ENCODE results near the gene LCNL1. TPM values are rescaled to one million over a fixed set of nuclear protein-coding genes. Genes with fewer than 3 reads are reported as not detected.

Gene LCNL1
- total RNA-seq, 1 donor from 2014 or later: not detected

DNA sequence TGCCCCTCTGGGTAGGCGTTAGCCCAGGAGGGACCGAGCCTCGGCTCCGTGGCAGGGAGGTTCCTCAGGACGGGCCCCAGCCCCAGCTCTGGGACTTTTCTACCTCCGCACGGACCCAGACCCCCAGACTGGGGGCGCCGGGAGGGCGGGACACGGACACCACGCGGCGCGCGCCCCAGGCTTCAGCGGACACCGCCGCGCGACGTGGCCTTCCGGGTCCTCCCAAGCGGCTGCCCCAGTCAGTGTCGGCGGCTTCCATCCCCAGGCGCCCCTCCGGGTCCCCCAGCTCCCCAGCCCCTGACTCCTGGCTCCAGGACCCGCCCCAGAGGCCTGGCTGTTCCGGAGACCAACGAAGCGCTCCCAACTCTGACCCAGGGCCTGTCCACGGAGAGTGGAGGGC, 3.1 kb downstream of the LCNL1 start:
- Mint-ChIP-seq H3K4me3 (ENCODE audit: low read depth) (no peak overlapping the region), H3K27ac (no peak overlapping the region), H3K27me3 (ENCODE audit: low read depth) (peaks cover 30% of the 10 kb centered on the region), H3K4me1 (ENCODE audit: low read depth) (no peaks in the 10 kb centered on the region), H3K9me3 (no peaks in the 10 kb centered on the region), H3K36me3 (ENCODE audit: low read depth) (no peaks in the 10 kb centered on the region)
- intact Hi-C loops (cut with micrococcal nuclease): no loop called here
- DNase-seq (ENCODE audit: low spot score): no peak

DNA sequence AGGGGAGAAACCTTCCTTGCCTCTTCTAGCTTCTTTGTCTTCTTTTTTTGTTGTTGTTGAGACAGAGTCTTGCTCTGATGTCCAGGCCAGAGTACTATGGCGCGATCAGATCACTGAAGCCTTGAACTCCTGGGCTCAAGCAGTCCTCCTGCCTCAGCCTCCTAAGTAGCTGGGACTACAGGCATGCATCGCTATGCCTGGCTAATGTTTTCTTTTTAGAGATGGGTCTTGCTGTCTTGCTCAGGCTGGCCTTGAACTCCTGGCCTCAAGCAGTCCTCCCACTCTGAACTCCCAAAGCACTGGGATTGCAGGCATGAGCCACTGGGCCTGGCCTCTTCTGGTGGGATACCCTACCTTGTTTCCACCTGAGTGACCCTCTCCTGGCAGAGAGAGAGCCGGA, 6.1 kb downstream of the LCNL1 start:
- H3K27ac Mint-ChIP-seq: no peak overlapping the region
- DNase-seq (ENCODE audit: low spot score): no peak
- no peaks in the 10 kb centered on the region for H3K9me3 Mint-ChIP-seq
- H3K27me3 Mint-ChIP-seq (ENCODE audit: low read depth): peaks cover 28% of the 10 kb centered on the region
- H3K4me3 Mint-ChIP-seq (ENCODE audit: low read depth): no peak overlapping the region
- peaks cover 8% of the 10 kb centered on the region for H3K36me3 Mint-ChIP-seq (ENCODE audit: low read depth)
- intact Hi-C loops (cut with micrococcal nuclease): no loop called here
- H3K4me1 Mint-ChIP-seq (ENCODE audit: low read depth): peaks cover 8% of the 10 kb centered on the region

DNA sequence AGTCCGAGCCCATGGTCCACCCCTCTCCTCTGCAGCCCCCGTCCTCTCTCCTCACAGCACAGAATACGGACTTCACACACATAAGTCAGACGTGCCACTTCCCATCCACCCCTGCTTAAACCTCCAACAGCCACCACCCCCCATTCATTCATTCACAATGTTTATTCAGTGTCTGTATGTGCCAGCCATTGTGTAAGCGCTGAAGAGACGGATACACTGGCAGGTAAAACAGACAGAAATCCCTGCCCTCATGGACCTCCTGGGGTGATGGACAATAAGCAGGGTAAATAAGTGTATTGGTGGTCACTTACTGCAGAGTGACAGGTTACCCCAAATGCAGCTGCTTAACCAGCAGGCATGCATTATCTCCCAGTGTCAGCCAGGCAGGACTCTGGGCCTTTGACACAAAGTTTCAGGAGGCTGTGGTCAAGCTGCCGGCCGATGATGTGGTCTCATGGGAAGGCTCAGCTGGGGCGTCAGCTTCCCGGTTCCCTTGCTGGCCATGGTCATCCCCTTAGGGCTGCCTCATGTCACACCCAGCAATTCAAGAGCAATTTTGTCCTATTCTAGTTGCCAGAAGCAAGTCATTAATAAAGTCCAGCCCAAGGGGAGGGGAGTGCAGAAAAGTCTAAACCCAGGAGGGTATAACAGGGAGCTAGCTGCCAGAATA, 7.6 kb downstream of the LCNL1 start:
- H3K4me3 Mint-ChIP-seq (ENCODE audit: low read depth): peak overlapping the region; percentile 78
- H3K9me3 Mint-ChIP-seq: no peaks in the 10 kb centered on the region
- H3K27ac Mint-ChIP-seq: peak overlapping the region; percentile 67
- peaks cover 24% of the 10 kb centered on the region for H3K27me3 Mint-ChIP-seq (ENCODE audit: low read depth)
- intact Hi-C loops (cut with micrococcal nuclease): loop anchor here (5.0 kb wide), 1 partner anchor 37 kb away; the partner anchor contains the start of gene ABCA2
- H3K4me1 Mint-ChIP-seq (ENCODE audit: low read depth): peaks cover 8% of the 10 kb centered on the region
- H3K36me3 Mint-ChIP-seq (ENCODE audit: low read depth): peaks cover 10% of the 10 kb centered on the region
- no peak for DNase-seq (ENCODE audit: low spot score)

DNA sequence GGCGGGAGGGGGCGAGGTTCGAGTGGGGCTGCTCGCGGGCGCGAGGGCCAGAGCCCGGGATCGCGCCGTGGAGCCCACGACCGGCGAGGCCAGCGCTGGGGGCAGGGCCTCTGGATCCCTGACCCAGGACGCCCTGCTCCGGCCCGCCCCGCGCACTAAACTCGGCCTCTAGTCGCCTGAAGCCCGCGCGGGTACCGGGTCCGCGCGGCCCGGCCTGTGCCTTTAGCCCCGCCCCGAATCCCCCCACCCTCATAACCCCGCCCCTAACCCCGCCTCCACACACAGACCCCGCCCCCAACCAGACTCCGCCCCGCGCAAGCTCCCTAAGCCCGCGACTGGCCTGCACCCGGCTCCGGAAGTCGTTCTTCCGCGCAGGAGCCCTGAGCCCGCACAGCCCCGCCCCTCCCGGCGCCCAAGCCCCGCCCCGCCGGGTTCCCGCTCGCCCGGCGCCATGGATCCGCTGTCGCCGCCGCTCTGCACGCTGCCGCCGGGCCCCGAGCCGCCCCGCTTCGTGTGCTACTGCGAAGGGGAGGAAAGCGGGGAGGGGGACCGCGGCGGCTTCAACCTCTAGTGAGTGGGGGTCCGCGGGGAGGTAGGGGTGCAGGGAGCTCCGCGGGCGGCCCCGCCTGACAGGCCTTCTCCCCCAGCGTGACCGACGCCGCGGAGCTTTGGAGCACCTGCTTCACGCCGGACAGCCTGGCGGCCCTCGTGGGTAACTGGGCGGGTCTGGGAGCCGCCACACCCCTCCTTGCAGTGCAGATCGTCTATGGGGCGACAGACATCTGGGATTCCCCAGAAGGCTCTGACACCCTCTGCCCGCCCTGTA, 9.4 kb downstream of the LCNL1 start, which contains the start of gene PAXX:
Gene PAXX (plus strand): TSS at position 430 of the 826 bp plus-strand sequence. CDS start 22 bp downstream, at position 452.
- Mint-ChIP-seq H3K27ac (peak within 1 kb of the TSS; percentile 77), H3K9me3 (no peaks in the 10 kb centered on the region), H3K36me3 (ENCODE audit: low read depth) (peaks cover 10% of the 10 kb centered on the region), H3K4me3 (ENCODE audit: low read depth) (peak within 1 kb of the TSS; percentile 83), H3K27me3 (ENCODE audit: low read depth) (peaks cover 17% of the 10 kb centered on the region), H3K4me1 (ENCODE audit: low read depth) (peaks cover 10% of the 10 kb centered on the region)
- DNase-seq (ENCODE audit: low spot score): peak; percentile 93
- intact Hi-C loops (cut with micrococcal nuclease): loop anchor here (1.0 to 5.0 kb wide), 3 partner anchors 35 to 201 kb away; partner anchors contain the start of genes ABCA2 and TMEM141

DNA sequence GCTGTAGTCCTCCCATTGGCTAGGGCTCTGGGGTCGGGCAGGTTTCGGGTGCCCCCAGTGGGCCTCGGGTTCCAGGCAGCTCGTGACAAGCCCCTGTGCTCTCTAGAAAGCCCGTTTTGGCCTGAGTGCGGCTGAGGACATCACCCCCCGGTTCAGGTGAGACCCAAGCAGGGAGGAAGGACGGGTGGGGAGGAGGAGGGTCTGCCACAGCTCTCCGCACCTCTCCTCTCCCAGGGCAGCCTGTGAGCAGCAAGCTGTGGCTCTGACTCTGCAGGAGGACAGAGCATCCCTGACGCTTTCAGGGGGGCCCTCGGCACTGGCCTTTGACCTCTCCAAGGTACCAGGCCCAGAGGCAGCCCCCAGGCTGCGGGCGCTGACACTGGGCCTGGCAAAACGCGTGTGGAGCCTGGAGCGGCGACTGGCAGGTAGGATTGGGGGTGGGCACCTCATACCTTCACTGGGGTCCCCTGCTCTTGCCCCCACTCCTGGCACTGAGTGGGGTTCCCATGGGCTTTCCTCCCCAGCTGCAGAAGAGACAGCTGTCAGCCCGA, 10.1 kb downstream of the LCNL1 start:
- Mint-ChIP-seq H3K4me1 (ENCODE audit: low read depth) (peaks cover 14% of the 10 kb centered on the region), H3K27ac (peak overlapping the region; percentile 77), H3K36me3 (ENCODE audit: low read depth) (peaks cover 10% of the 10 kb centered on the region), H3K4me3 (ENCODE audit: low read depth) (peak overlapping the region; percentile 83), H3K27me3 (ENCODE audit: low read depth) (peaks cover 12% of the 10 kb centered on the region), H3K9me3 (no peaks in the 10 kb centered on the region)
- intact Hi-C loops (cut with micrococcal nuclease): loop anchor here (1.0 to 5.0 kb wide), 3 partner anchors 34 to 202 kb away; partner anchors contain the start of genes ABCA2 and TMEM141
- no peak for DNase-seq (ENCODE audit: low spot score)

DNA sequence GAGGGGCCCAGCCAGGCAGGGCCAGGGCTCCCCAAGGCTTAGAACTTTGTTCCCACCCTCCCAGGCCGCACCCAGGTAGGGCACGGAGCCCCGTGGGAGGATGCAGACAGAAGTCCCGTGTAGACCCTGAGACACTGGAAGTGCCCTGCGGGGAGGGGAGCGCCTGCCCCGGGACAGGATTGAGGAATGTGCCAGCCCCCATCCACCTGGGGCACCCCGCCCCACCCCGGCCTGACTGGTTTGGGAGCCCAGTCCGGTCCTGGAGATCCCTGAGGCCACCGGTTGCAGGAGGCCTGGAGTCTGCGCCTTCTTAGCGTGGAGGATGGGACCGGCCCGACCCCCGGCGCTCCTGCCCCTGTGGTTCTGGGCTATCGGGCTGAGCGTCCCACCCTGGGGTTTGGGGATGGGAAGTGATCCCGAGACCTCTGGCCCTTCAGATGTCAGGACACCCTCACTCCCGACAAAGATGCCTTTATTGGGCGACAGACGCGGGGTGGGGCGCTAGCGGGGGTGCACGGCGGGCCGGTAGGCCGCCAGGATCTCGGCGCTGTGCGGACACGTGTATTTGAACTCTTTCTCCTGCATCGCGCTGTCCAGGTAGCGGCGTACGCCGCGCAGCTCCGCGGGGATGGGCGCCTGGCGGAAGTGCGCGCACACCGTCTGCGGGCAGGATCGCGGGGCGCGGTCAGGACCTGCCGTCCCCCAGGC, 11.5 kb downstream of the LCNL1 start:
- Mint-ChIP-seq H3K27ac (no peak overlapping the region), H3K9me3 (no peaks in the 10 kb centered on the region), H3K4me1 (ENCODE audit: low read depth) (peaks cover 22% of the 10 kb centered on the region), H3K36me3 (ENCODE audit: low read depth) (peaks cover 10% of the 10 kb centered on the region), H3K4me3 (ENCODE audit: low read depth) (peak overlapping the region; percentile 83), H3K27me3 (ENCODE audit: low read depth) (peaks cover 8% of the 10 kb centered on the region)
- DNase-seq (ENCODE audit: low spot score): no peak
- intact Hi-C loops (cut with micrococcal nuclease): loop anchor here (5.0 kb wide), 1 partner anchor 33 kb away; the partner anchor contains the start of gene ABCA2

DNA sequence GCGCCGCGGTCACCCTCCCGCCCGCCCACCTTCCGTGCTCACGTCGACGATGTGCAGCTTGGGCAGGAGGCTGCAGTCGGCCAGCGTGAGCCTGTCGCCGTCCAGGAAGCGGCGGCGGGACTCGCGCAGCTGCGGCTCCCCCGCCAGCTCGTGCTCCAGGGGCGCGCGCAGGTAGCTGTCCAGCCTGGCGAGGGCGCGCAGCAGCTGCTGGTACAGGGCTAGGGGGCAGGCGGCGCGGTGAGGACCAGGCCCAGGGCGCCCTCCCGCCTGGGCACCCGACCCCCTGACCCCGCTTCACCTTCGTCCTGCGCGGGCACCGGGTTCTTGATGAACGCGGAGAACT, 12.1 kb downstream of the LCNL1 start:
- no peak overlapping the region for H3K4me3 Mint-ChIP-seq (ENCODE audit: low read depth)

DNA sequence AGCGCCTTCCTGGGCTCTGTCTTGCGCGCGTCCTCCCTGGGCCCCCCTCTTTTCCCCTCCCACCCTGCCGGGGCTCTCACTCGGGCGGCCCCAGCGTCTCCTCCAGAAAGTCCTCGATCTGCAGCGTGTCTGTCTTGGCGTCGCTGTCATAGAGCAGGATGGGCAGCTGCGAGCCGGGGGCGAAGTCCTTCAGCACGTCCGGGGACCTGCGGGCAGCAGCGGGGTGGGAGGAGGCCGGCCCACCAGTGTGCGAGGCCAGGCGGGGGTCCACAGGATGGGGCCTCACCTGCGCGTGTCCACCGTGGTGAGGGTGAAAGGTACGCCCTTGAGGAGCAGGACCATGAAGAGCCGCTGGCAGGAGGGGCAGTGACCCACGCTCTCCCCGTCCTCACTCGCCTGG, 12.6 kb downstream of the LCNL1 start:
- intact Hi-C loops (cut with micrococcal nuclease): no loop called here
- H3K4me3 Mint-ChIP-seq (ENCODE audit: low read depth): no peak overlapping the region
- no peak overlapping the region for H3K27ac Mint-ChIP-seq
- H3K27me3 Mint-ChIP-seq (ENCODE audit: low read depth): no peaks in the 10 kb centered on the region
- H3K9me3 Mint-ChIP-seq: no peaks in the 10 kb centered on the region
- no peak for DNase-seq (ENCODE audit: low spot score)
- H3K36me3 Mint-ChIP-seq (ENCODE audit: low read depth): peaks cover 10% of the 10 kb centered on the region
- H3K4me1 Mint-ChIP-seq (ENCODE audit: low read depth): peaks cover 27% of the 10 kb centered on the region

More for the DNA sequence above, 12.1 kb downstream of the LCNL1 start:
- intact Hi-C loops (cut with micrococcal nuclease): loop anchor here (5.0 kb wide), 1 partner anchor 32 kb away; the partner anchor contains the start of gene ABCA2
- Mint-ChIP-seq H3K27ac (no peak overlapping the region), H3K9me3 (no peaks in the 10 kb centered on the region), H3K27me3 (ENCODE audit: low read depth) (peaks cover 3% of the 10 kb centered on the region), H3K36me3 (ENCODE audit: low read depth) (peaks cover 10% of the 10 kb centered on the region), H3K4me1 (ENCODE audit: low read depth) (peaks cover 22% of the 10 kb centered on the region)
- no peak for DNase-seq (ENCODE audit: low spot score)

DNA sequence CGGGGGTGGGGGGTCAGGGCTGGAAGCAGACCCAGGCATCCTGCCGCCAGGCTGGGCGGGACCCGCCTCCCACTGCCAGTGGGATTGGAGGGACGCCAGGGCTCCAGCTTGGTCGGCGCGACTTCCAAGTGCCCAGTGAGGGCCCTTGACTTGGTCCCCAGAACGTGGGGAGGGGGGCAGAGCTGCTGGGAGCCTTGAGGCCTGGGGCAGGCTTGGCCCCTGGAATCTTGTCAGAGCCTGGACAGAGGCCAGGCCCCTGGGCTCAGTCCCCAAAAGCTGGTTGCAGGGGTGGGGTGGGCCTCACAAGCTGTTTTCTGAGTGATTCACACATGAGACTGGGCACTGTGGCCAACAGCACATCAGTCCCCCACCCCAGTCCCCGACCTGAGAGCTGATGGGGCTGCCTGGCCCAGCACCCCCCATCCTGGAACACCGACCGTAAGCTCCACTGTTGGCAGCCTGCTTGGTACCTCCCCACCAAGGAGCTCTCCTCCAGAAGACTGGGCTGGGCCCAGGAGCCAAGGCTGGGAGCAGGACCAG, 13.0 kb downstream of the LCNL1 start:
- peaks cover 10% of the 10 kb centered on the region for H3K36me3 Mint-ChIP-seq (ENCODE audit: low read depth)
- intact Hi-C loops (cut with micrococcal nuclease): no loop called here
- H3K4me3 Mint-ChIP-seq (ENCODE audit: low read depth): no peak overlapping the region
- no peak for DNase-seq (ENCODE audit: low spot score)
- H3K9me3 Mint-ChIP-seq: no peaks in the 10 kb centered on the region
- H3K27me3 Mint-ChIP-seq (ENCODE audit: low read depth): no peaks in the 10 kb centered on the region
- peaks cover 31% of the 10 kb centered on the region for H3K4me1 Mint-ChIP-seq (ENCODE audit: low read depth)
- H3K27ac Mint-ChIP-seq: no peak overlapping the region

DNA sequence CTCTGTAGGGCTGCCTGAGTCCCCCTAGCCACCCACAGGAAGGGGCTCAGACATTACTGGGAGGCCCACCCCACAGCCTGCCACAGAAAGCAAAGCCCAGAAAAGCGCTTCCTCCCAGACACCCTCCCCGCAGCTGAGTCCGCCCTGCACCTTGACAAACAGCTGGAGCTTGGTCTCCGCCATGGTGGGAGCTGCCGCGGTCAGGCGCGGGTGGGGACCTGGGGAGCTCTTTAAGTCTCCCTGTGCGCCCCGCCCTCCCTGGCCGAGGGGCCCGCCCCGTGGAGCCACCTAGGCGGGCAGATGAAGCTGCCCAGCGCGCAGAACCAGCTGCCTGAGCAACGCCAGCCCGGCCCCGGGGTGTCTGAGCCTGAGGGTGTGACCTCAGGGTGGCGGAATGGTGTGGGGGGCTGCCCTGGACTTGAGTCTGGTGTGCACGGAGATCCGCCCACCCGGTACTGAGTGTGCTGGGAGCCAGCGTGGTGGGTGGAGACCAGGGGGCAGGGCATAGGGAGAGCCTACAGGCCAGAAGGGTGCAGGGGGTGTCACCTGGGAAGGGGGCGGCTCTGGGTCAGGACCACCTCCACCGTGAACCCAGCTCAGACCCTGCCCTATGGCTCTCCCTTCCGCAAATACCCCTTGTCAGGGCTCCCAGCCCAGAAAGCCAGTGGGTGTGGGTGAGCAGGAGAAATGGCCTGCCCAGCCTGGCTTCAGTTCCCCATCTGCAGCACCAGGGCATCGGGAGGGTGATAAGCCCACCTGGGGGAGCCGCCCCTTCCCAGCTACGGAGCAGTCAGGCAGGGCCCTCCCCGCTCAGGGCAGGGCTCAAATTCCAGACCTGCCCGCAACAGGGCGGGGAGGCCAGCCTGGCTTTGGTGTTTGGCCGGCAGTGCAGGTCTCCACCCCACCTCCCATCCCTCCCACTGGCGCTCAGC, 13.8 kb downstream of the LCNL1 start, which contains the start of gene CLIC3:
Gene CLIC3 (minus strand): TSS at position 208 of the 932 bp plus-strand sequence. CDS start 25 bp downstream, at position 183.
- peaks cover 30% of the 10 kb centered on the region for H3K4me1 Mint-ChIP-seq (ENCODE audit: low read depth)
- no peak within 1 kb of the TSS for H3K27ac Mint-ChIP-seq
- intact Hi-C loops (cut with micrococcal nuclease): no loop called here
- no peak for DNase-seq (ENCODE audit: low spot score)
- H3K36me3 Mint-ChIP-seq (ENCODE audit: low read depth): peaks cover 10% of the 10 kb centered on the region
- no peak within 1 kb of the TSS for H3K4me3 Mint-ChIP-seq (ENCODE audit: low read depth)
- H3K27me3 Mint-ChIP-seq (ENCODE audit: low read depth): no peaks in the 10 kb centered on the region
- no peaks in the 10 kb centered on the region for H3K9me3 Mint-ChIP-seq

DNA sequence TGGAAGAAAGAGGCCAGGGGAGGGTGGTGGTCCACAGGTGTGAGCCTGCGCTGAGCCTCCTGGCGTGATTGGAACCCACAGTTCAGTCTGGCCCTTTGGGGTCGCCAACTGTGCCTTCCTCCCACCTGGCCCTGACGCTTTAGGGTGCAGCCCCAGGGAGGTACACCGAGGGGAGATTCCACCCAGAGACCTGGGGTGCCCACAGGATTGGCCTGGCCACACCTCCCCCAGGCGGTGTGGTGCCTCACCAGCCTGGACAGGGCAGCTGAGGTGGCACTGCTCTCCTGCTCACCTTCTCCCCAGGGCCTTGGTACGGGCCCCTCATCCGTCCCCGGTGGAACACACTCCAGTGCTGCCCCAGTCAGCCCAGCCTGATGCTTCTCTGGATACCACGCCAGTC, 14.6 kb downstream of the LCNL1 start:
- Mint-ChIP-seq H3K4me3 (ENCODE audit: low read depth) (no peak overlapping the region), H3K36me3 (ENCODE audit: low read depth) (peaks cover 10% of the 10 kb centered on the region), H3K4me1 (ENCODE audit: low read depth) (peaks cover 29% of the 10 kb centered on the region), H3K9me3 (no peaks in the 10 kb centered on the region), H3K27me3 (ENCODE audit: low read depth) (peaks cover 3% of the 10 kb centered on the region), H3K27ac (peak overlapping the region; percentile 1)
- DNase-seq (ENCODE audit: low spot score): no peak
- intact Hi-C loops (cut with micrococcal nuclease): no loop called here
